ENCODE results near the gene DUSP11.
"Not testable (repeated sequence)": the region's sequence is repeated elsewhere in the genome, so short reads cannot be mapped to it uniquely, and the experiment has no call there.

DUSP11 gene

DNA sequence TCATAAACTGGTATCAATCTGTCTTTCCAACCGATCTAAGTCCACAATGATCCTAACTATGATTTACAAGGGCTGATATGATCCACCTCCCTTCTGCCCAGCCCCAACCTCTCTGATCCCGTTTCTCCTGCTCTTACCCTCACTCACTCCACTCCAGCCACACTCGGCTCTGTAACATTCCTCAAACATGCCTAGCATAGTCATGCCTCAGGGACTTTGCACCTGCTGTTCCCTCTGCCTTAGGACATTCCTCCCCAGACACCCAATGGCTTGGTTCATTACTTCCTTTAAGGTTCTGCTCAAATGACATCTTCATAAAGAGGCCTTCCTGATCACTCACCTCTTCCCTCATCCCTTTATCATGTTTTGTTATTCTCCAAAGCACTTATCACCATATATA lies 9.2 kb downstream of the DUSP11 start:
- TF ChIP-seq, protein P1, sequence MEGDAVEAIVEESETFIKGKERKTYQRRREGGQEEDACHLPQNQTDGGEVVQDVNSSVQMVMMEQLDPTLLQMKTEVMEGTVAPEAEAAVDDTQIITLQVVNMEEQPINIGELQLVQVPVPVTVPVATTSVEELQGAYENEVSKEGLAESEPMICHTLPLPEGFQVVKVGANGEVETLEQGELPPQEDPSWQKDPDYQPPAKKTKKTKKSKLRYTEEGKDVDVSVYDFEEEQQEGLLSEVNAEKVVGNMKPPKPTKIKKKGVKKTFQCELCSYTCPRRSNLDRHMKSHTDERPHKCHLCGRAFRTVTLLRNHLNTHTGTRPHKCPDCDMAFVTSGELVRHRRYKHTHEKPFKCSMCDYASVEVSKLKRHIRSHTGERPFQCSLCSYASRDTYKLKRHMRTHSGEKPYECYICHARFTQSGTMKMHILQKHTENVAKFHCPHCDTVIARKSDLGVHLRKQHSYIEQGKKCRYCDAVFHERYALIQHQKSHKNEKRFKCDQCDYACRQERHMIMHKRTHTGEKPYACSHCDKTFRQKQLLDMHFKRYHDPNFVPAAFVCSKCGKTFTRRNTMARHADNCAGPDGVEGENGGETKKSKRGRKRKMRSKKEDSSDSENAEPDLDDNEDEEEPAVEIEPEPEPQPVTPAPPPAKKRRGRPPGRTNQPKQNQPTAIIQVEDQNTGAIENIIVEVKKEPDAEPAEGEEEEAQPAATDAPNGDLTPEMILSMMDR (IDR thresholded peaks at IDR 0.05; ENCODE audit: insufficient read depth, missing control alignments) = no peak
- FAIRE-seq = no peak
- no peak for DNase-seq (ENCODE audit: insufficient read length, low spot score)

DNA sequence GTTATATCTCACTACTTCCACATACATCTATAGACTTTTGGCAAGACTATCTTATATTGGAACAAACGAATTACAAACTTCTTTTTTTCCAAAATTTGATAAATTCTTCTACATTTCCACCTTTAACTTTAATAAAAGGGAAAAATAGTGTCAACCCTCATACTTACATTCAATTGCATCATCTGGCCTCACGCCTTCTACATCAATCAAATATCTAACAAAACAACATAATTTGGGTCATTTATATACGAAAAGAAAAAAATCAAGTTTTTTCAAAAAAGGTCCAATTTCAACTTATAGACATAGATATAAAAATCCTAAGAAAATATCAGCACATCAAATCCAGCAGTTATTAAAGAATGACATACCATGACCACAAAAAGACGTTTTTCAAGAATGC lies 12.9 kb downstream of the DUSP11 start:
- no peak for DNase-seq (ENCODE audit: insufficient read length, low spot score)
- FAIRE-seq = no peak
- TF ChIP-seq, protein P1 (IDR thresholded peaks at IDR 0.05; ENCODE audit: insufficient read depth, missing control alignments) = no peak

DNA sequence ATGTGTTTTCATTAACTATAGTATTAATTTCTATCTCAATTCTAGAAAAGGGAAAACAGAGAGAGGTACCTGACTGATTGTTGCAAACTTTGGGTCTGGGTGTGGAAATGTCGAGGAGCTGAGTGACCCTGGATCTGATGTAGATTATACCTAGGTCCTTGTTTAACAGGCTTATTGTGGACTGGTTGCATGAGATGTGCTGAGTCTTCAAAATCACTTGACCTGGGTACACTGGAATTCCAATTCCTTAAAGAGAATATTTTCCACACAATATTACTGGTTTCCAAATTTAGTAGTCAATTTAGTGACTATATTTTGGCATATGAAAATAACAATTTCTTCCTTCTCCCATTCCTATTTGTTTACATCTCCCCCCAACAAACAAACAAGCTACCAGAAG lies 13.6 kb downstream of the DUSP11 start:
- DNase-seq (ENCODE audit: insufficient read length, low spot score) = no peak
- TF ChIP-seq, protein P1 (IDR thresholded peaks at IDR 0.05; ENCODE audit: insufficient read depth, missing control alignments) = no peak
- FAIRE-seq = no peak

DNA sequence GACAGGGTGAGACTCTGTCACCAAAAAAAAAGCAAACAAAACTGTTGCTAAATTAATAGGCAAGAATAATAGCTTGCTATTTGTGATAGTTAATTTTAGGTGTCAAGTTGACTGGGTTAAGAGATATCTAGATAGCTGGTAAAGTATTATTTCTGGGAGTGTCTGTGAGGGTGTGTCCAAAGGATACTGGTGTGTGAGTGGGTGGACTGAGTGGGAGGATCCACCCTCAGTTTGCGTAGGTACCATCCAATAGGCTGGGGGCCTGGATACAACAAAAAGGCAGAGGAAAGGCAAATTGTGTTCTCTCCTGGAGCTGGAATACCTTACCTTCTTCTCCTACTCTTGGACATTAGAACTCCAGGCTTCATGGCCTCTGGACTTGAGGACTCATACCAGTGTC lies 15.0 kb downstream of the DUSP11 start:
- FAIRE-seq (no peak), DNase-seq (ENCODE audit: insufficient read length, low spot score) (no peak)
- TF ChIP-seq, protein P1 (IDR thresholded peaks at IDR 0.05; ENCODE audit: insufficient read depth, missing control alignments) = no peak

GRCh38 chr2:73762571-73762970 lies 17.3 kb downstream of the DUSP11 start:
- TF ChIP-seq, protein P1 (IDR thresholded peaks at IDR 0.05; ENCODE audit: insufficient read depth, missing control alignments) = no peak
- FAIRE-seq (no peak), DNase-seq (ENCODE audit: insufficient read length, low spot score) (no peak)

GRCh38 chr2:73759904-73760303 lies 20.0 kb downstream of the DUSP11 start:
- TF ChIP-seq, protein P1 (IDR thresholded peaks at IDR 0.05; ENCODE audit: insufficient read depth, missing control alignments) = no peak
- DNase-seq (ENCODE audit: insufficient read length, low spot score) = no peak
- FAIRE-seq = no peak

- DNase-seq (ENCODE audit: insufficient read length, low spot score) (no peak), FAIRE-seq (no peak)
- TF ChIP-seq, protein P1 (IDR thresholded peaks at IDR 0.05; ENCODE audit: insufficient read depth, missing control alignments) = no peak
Observed at GRCh38 chr2:73759285-73759764, 20.6 kb downstream of the DUSP11 start.

GRCh38 chr2:73754332-73754731 lies 25.6 kb downstream of the DUSP11 start:
- not testable (repeated sequence) for FAIRE-seq; DNase-seq (ENCODE audit: insufficient read length, low spot score)

Data from D721Med (cell line).